Endothelial cell of umbilical vein (primary cell): ENCODE results near the gene DCAF4L1. TPM values are rescaled to one million over a fixed set of nuclear protein-coding genes. Genes with fewer than 3 reads are reported as not detected.

Experiments
- BruUV-seq: library from RNA; stranded (reverse); fragments of 400-500 nt; replicated peaks from 2 replicates; lab custom pipeline; 2021; lab: Mats Ljungman, UMichigan
- CTCF ChIA-PET: fragments of 300-600, 350-600 bp; sonication (Branson Sonifier 250); formaldehyde crosslinking; loops from one replicate; lab custom pipeline; 2021; ENCODE audit warnings: antibody characterized with exemption, inconsistent platforms; lab: Charles Lee
- POLR2A ChIA-PET: fragments of 300-600, 350-600 bp; sonication (Branson Sonifier 250); formaldehyde crosslinking; loops from one replicate; lab custom pipeline; 2021; ENCODE audit warnings: antibody characterized with exemption, inconsistent platforms; lab: Charles Lee
- DNase-seq: peaks from one replicate; pipeline ENCODE4 v3.0.0-alpha.2; 2011; ENCODE audit warnings: low read depth, low spot score
- FAIRE-seq: peaks from 2 replicates; lab custom pipeline; 2011; peaks lifted over from hg19 to GRCh38; lab: Jason Lieb, UNC
- H2AFZ ChIP-seq: 2 replicates; pipeline ENCODE4 v1.6.0; 2012; ENCODE audit warnings: low read depth, low read length, control low read depth, inconsistent platforms
- H3K27ac ChIP-seq: 2 replicates; pipeline ENCODE4 v1.5.1; 2011; ENCODE audit warnings: low read depth, mild to moderate bottlenecking, control low read depth, low read length, moderate library complexity; ENCODE audit not compliant: insufficient read depth
- H3K27me3 ChIP-seq, 2 experiments: 2 replicates each; pipeline versions ENCODE4 v1.6.0 to v1.6.1; 2011; ENCODE audit warnings: low read length in 2 of 2, mixed read lengths in 1 of 2; ENCODE audit not compliant: control insufficient read depth in 2 of 2, insufficient read depth in 2 of 2
- H3K36me3 ChIP-seq, 2 experiments: 2 replicates in 1 of 2; 3 replicates in 1 of 2; pipeline ENCODE4 v1.5.1; 2011; ENCODE audit warnings: low read length in 2 of 2, mild to moderate bottlenecking in 1 of 2, moderate library complexity in 1 of 2; ENCODE audit not compliant: control insufficient read depth in 2 of 2, insufficient read depth in 2 of 2; ENCODE audit errors: extremely low read depth in 1 of 2
- H3K4me1 ChIP-seq: 3 replicates; pipeline ENCODE4 v1.5.1; 2011; ENCODE audit warnings: mild to moderate bottlenecking, low read length; ENCODE audit not compliant: control insufficient read depth, insufficient read depth; ENCODE audit errors: extremely low read depth
- H3K4me2 ChIP-seq: 2 replicates; pipeline ENCODE4 v1.6.1; 2011; ENCODE audit warnings: low read length, control low read depth, mixed read lengths; ENCODE audit not compliant: insufficient read depth
- H3K4me3 ChIP-seq, 3 experiments: fragments of 200-600 bp in 1 of 3; sonication (generic), shearing (Covaris generic) in 1 of 3; replicated peaks in 1 of 3; 2 replicates each; pipeline ENCODE4 v1.5.1; 2011 to 2016; ENCODE audit warnings: control low read depth in 3 of 3, low read length in 3 of 3, mild to moderate bottlenecking in 2 of 3, inconsistent platforms in 1 of 3, low read depth in 1 of 3, moderate library complexity in 1 of 3; ENCODE audit not compliant: insufficient read depth in 1 of 3
- H3K79me2 ChIP-seq: 2 replicates; pipeline ENCODE4 v1.6.0; 2012; ENCODE audit warnings: low read length, inconsistent platforms; ENCODE audit not compliant: control insufficient read depth, insufficient read depth
- H3K9ac ChIP-seq: replicated peaks from 2 replicates; pipeline ENCODE3; 2011; ENCODE audit warnings: low read length, control low read depth; ENCODE audit not compliant: insufficient read depth; ENCODE audit errors: extremely low read depth
- H3K9me1 ChIP-seq: replicated peaks from 3 replicates; pipeline ENCODE4 v1.6.0; 2011; ENCODE audit warnings: mild to moderate bottlenecking, low read length; ENCODE audit not compliant: control insufficient read depth, insufficient read depth; ENCODE audit errors: extremely low read depth
- H3K9me3 ChIP-seq: replicated peaks from 2 replicates; pipeline ENCODE4 v1.5.1; 2012; ENCODE audit warnings: low read length, inconsistent platforms; ENCODE audit not compliant: control insufficient read depth, insufficient read depth
- H4K20me1 ChIP-seq: replicated peaks from 2 replicates; pipeline ENCODE3; 2011; ENCODE audit warnings: mild to moderate bottlenecking, low read length; ENCODE audit not compliant: control insufficient read depth, insufficient read depth; ENCODE audit errors: extremely low read depth
- EZH2 ChIP-seq: IDR thresholded peaks from 2 replicates; pipeline ENCODE4 v1.6.1; 2012; ENCODE audit warnings: borderline replicate concordance, low read depth, mild to moderate bottlenecking, moderate library complexity, low read length, inconsistent platforms; ENCODE audit not compliant: severe bottlenecking
- MYC ChIP-seq: IDR thresholded peaks from one replicate; pipeline ENCODE4 v1.6.1; 2011; ENCODE audit warnings: mild to moderate bottlenecking, low read depth, low read length
- POLR2A ChIP-seq: IDR thresholded peaks from 2 replicates; pipeline ENCODE4 v1.6.1; 2012; ENCODE audit warnings: low read depth, mild to moderate bottlenecking, control low read depth, low read length
- POLR2AphosphoS5 ChIP-seq: IDR thresholded peaks from 2 replicates; pipeline ENCODE4 v1.6.1; 2012; ENCODE audit warnings: low read depth, mild to moderate bottlenecking, control low read depth, low read length, moderate library complexity; ENCODE audit not compliant: insufficient read depth
- dilution Hi-C: fragments of 300-500 bp; cut with MboI; formaldehyde crosslinking; loops from one replicate; pipeline ENCODE4 v1.15.0; 2019; ENCODE audit warnings: low sequenced_read_pairs; ENCODE audit not compliant: extremely low pct_ligation_motif_present
- intact Hi-C: fragments of 100-400 bp; cut with micrococcal nuclease; formaldehyde crosslinking; loops from one replicate; pipeline ENCODE4 v1.10.0; 2022
- polyA plus RNA-seq, 4 experiments: library from polyadenylated mRNA; depleted of rRNA in 3 of 4; stranded (reverse) in 3 of 4; unstranded in 1 of 4; fragments of >200 nt; gene quantifications; 2 replicates each; pipeline versions ENCODE4 v1.2.1 to v1.2.3, GENCODE V29; 2011 to 2012; ENCODE audit warnings: missing spikeins in 1 of 4
- total RNA-seq: library from RNA; stranded (reverse); gene quantifications from 2 replicates; pipeline ENCODE4 v1.2.3, GENCODE V29; 2021
- TF ChIP-seq, protein P1 (sequence below), 2 donors: IDR thresholded peaks; 1 replicate in 1 of 2; 2 replicates in 1 of 2; pipeline ENCODE4 v1.5.1; 2011; ENCODE audit warnings: low read length in 2 of 2, mild to moderate bottlenecking in 2 of 2, moderate library complexity in 2 of 2, control low read depth in 1 of 2, inconsistent platforms in 1 of 2, low read depth in 1 of 2; ENCODE audit not compliant: insufficient read depth in 1 of 2; ENCODE audit errors: extremely low read depth in 1 of 2

Gene DCAF4L1
- total and polyA plus RNA-seq, 2 donors (not counting 3 experiments of a cell fraction or from before 2014, with no cell fraction given) = 0.06 to 0.15 TPM

DNA sequence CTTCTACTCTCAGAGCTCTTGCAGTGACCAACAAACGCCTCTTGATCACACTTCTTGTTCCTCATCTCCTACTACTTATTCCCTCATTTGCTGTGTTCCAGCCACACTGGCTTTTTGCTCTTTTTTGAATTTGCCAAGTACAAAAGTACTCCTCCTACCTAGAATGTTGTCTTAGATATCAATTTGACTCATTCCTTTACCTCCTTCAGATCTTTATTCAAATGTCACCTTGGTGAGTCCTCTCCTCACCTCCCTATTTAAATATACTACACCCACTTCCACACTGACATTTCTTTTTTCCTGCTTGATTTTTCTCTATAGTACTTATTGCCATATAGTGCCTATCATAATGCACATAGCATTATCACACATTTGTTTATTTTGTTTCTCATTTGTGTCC, 6.2 kb upstream of the DCAF4L1 start:
- DNase-seq (no peak), FAIRE-seq (no peak)
- CTCF ChIA-PET = no interaction called here
- H3K9me3 ChIP-seq = no peaks in the 10 kb centered on the region
- no peaks in the 10 kb centered on the region for H3K79me2 ChIP-seq
- H4K20me1 ChIP-seq = no peaks in the 10 kb centered on the region
- POLR2A ChIA-PET = no interaction called here
- no peaks in the 10 kb centered on the region for H3K27me3 ChIP-seq
- H2AFZ ChIP-seq = no peak overlapping the region
- H3K36me3 ChIP-seq = no peaks in the 10 kb centered on the region
- H3K4me3 ChIP-seq = no peak overlapping the region
- TF ChIP-seq, protein P1, sequence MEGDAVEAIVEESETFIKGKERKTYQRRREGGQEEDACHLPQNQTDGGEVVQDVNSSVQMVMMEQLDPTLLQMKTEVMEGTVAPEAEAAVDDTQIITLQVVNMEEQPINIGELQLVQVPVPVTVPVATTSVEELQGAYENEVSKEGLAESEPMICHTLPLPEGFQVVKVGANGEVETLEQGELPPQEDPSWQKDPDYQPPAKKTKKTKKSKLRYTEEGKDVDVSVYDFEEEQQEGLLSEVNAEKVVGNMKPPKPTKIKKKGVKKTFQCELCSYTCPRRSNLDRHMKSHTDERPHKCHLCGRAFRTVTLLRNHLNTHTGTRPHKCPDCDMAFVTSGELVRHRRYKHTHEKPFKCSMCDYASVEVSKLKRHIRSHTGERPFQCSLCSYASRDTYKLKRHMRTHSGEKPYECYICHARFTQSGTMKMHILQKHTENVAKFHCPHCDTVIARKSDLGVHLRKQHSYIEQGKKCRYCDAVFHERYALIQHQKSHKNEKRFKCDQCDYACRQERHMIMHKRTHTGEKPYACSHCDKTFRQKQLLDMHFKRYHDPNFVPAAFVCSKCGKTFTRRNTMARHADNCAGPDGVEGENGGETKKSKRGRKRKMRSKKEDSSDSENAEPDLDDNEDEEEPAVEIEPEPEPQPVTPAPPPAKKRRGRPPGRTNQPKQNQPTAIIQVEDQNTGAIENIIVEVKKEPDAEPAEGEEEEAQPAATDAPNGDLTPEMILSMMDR (IDR thresholded peaks at IDR 0.05; ENCODE audit: extremely low read depth in 1 of 2, insufficient read depth in 1 of 2, low read depth in 1 of 2, low read length in 2 of 2) = no peak
- TF ChIP-seq EZH2 (no peak), POLR2AphosphoS5 (no peak), MYC (no peak), POLR2A (no peak)
- no TSS peak for BruUV-seq
- intact Hi-C loops (no loop called here), dilution Hi-C loops (no loop called here)
- no peak overlapping the region for H3K4me2 ChIP-seq
- no peaks in the 10 kb centered on the region for H3K9me1 ChIP-seq
- no peak overlapping the region for H3K9ac ChIP-seq
- H3K27ac ChIP-seq = no peak overlapping the region
- no peaks in the 10 kb centered on the region for H3K4me1 ChIP-seq
